ENCODE data around the gene ZNF492.

ZNF492 gene

GRCh38 chr19:22617614-22618320 lies 16.4 kb upstream of the ZNF492 start:
- H3K4me1 ChIP-seq (ENCODE audit: control insufficient read depth, insufficient read depth, low read length, poor library complexity, severe bottlenecking), result no peaks in the 10 kb centered on the region
- no peak for DNase-seq
- H3K27ac ChIP-seq (ENCODE audit: insufficient read depth, low read length, poor library complexity, severe bottlenecking), result no peak overlapping the region
- no peaks in the 10 kb centered on the region for H3K36me3 ChIP-seq (ENCODE audit: control insufficient read depth, insufficient read depth, low read length)
- no peaks in the 10 kb centered on the region for H3K9me3 ChIP-seq (ENCODE audit: control insufficient read depth, low read length)
- no peak overlapping the region for H3K4me3 ChIP-seq (ENCODE audit: insufficient read depth, low read depth, low read length, poor library complexity, severe bottlenecking)
- no peaks in the 10 kb centered on the region for H3K27me3 ChIP-seq (replicated peaks; ENCODE audit: control insufficient read depth, insufficient read depth, low read length, poor library complexity, severe bottlenecking)

GRCh38 chr19:22619371-22619770 lies 14.8 kb upstream of the ZNF492 start:
- H3K4me1 ChIP-seq (ENCODE audit: control insufficient read depth, insufficient read depth, low read length, poor library complexity, severe bottlenecking), result no peaks in the 10 kb centered on the region
- H3K27me3 ChIP-seq (replicated peaks; ENCODE audit: control insufficient read depth, insufficient read depth, low read length, poor library complexity, severe bottlenecking), result no peaks in the 10 kb centered on the region
- no peaks in the 10 kb centered on the region for H3K36me3 ChIP-seq (ENCODE audit: control insufficient read depth, insufficient read depth, low read length)
- H3K9me3 ChIP-seq (ENCODE audit: control insufficient read depth, low read length), result no peaks in the 10 kb centered on the region
- no peak for DNase-seq
- H3K4me3 ChIP-seq (ENCODE audit: insufficient read depth, low read depth, low read length, poor library complexity, severe bottlenecking), result no peak overlapping the region
- H3K27ac ChIP-seq (ENCODE audit: insufficient read depth, low read length, poor library complexity, severe bottlenecking), result no peak overlapping the region

GRCh38 chr19:22619932-22620331 lies 14.2 kb upstream of the ZNF492 start:
- Histone ChIP-seq H3K4me3 (ENCODE audit: insufficient read depth, low read depth, low read length, poor library complexity, severe bottlenecking) (no peak overlapping the region), H3K4me1 (ENCODE audit: control insufficient read depth, insufficient read depth, low read length, poor library complexity, severe bottlenecking) (no peaks in the 10 kb centered on the region), H3K27me3 (replicated peaks; ENCODE audit: control insufficient read depth, insufficient read depth, low read length, poor library complexity, severe bottlenecking) (no peaks in the 10 kb centered on the region), H3K36me3 (ENCODE audit: control insufficient read depth, insufficient read depth, low read length) (no peaks in the 10 kb centered on the region), H3K9me3 (ENCODE audit: control insufficient read depth, low read length) (no peaks in the 10 kb centered on the region), H3K27ac (ENCODE audit: insufficient read depth, low read length, poor library complexity, severe bottlenecking) (no peak overlapping the region)
- no peak for DNase-seq

- H3K9me3 ChIP-seq (ENCODE audit: control insufficient read depth, low read length), result no peaks in the 10 kb centered on the region
- no peaks in the 10 kb centered on the region for H3K4me1 ChIP-seq (ENCODE audit: control insufficient read depth, insufficient read depth, low read length, poor library complexity, severe bottlenecking)
- no peak overlapping the region for H3K4me3 ChIP-seq (ENCODE audit: insufficient read depth, low read depth, low read length, poor library complexity, severe bottlenecking)
- H3K36me3 ChIP-seq (ENCODE audit: control insufficient read depth, insufficient read depth, low read length), result no peaks in the 10 kb centered on the region
- H3K27me3 ChIP-seq (replicated peaks; ENCODE audit: control insufficient read depth, insufficient read depth, low read length, poor library complexity, severe bottlenecking), result no peaks in the 10 kb centered on the region
- DNase-seq, result no peak
- H3K27ac ChIP-seq (ENCODE audit: insufficient read depth, low read length, poor library complexity, severe bottlenecking), result no peak overlapping the region
These were observed 13.7 kb upstream of the ZNF492 start for GRCh38 chr19:22620401-22620800.

GRCh38 chr19:22620912-22621311 lies 13.2 kb upstream of the ZNF492 start:
- H3K9me3 ChIP-seq (ENCODE audit: control insufficient read depth, low read length), result no peaks in the 10 kb centered on the region
- DNase-seq, result no peak
- H3K4me3 ChIP-seq (ENCODE audit: insufficient read depth, low read depth, low read length, poor library complexity, severe bottlenecking), result no peak overlapping the region
- no peaks in the 10 kb centered on the region for H3K4me1 ChIP-seq (ENCODE audit: control insufficient read depth, insufficient read depth, low read length, poor library complexity, severe bottlenecking)
- no peaks in the 10 kb centered on the region for H3K27me3 ChIP-seq (replicated peaks; ENCODE audit: control insufficient read depth, insufficient read depth, low read length, poor library complexity, severe bottlenecking)
- no peaks in the 10 kb centered on the region for H3K36me3 ChIP-seq (ENCODE audit: control insufficient read depth, insufficient read depth, low read length)
- H3K27ac ChIP-seq (ENCODE audit: insufficient read depth, low read length, poor library complexity, severe bottlenecking), result no peak overlapping the region

GRCh38 chr19:22622020-22622419 lies 12.1 kb upstream of the ZNF492 start:
- DNase-seq, result no peak
- Histone ChIP-seq H3K4me3 (ENCODE audit: insufficient read depth, low read depth, low read length, poor library complexity, severe bottlenecking) (no peak overlapping the region), H3K27ac (ENCODE audit: insufficient read depth, low read length, poor library complexity, severe bottlenecking) (no peak overlapping the region), H3K36me3 (ENCODE audit: control insufficient read depth, insufficient read depth, low read length) (no peaks in the 10 kb centered on the region), H3K27me3 (replicated peaks; ENCODE audit: control insufficient read depth, insufficient read depth, low read length, poor library complexity, severe bottlenecking) (no peaks in the 10 kb centered on the region), H3K9me3 (ENCODE audit: control insufficient read depth, low read length) (no peaks in the 10 kb centered on the region), H3K4me1 (ENCODE audit: control insufficient read depth, insufficient read depth, low read length, poor library complexity, severe bottlenecking) (no peaks in the 10 kb centered on the region)

- no peaks in the 10 kb centered on the region for H3K36me3 ChIP-seq (ENCODE audit: control insufficient read depth, insufficient read depth, low read length)
- no peaks in the 10 kb centered on the region for H3K27me3 ChIP-seq (replicated peaks; ENCODE audit: control insufficient read depth, insufficient read depth, low read length, poor library complexity, severe bottlenecking)
- no peak overlapping the region for H3K4me3 ChIP-seq (ENCODE audit: insufficient read depth, low read depth, low read length, poor library complexity, severe bottlenecking)
- H3K9me3 ChIP-seq (ENCODE audit: control insufficient read depth, low read length), result no peaks in the 10 kb centered on the region
- H3K4me1 ChIP-seq (ENCODE audit: control insufficient read depth, insufficient read depth, low read length, poor library complexity, severe bottlenecking), result no peaks in the 10 kb centered on the region
- DNase-seq, result no peak
- H3K27ac ChIP-seq (ENCODE audit: insufficient read depth, low read length, poor library complexity, severe bottlenecking), result no peak overlapping the region
These were observed 11.0 kb upstream of the ZNF492 start for GRCh38 chr19:22622901-22623840.

- Histone ChIP-seq H3K4me1 (ENCODE audit: control insufficient read depth, insufficient read depth, low read length, poor library complexity, severe bottlenecking) (no peaks in the 10 kb centered on the region), H3K27ac (ENCODE audit: insufficient read depth, low read length, poor library complexity, severe bottlenecking) (no peak overlapping the region), H3K4me3 (ENCODE audit: insufficient read depth, low read depth, low read length, poor library complexity, severe bottlenecking) (no peak overlapping the region), H3K9me3 (ENCODE audit: control insufficient read depth, low read length) (no peaks in the 10 kb centered on the region), H3K36me3 (ENCODE audit: control insufficient read depth, insufficient read depth, low read length) (no peaks in the 10 kb centered on the region), H3K27me3 (replicated peaks; ENCODE audit: control insufficient read depth, insufficient read depth, low read length, poor library complexity, severe bottlenecking) (no peaks in the 10 kb centered on the region)
- DNase-seq, result no peak
These were observed 10.3 kb upstream of the ZNF492 start for GRCh38 chr19:22623841-22624221.

- H3K27ac ChIP-seq (ENCODE audit: insufficient read depth, low read length, poor library complexity, severe bottlenecking), result no peak overlapping the region
- H3K4me3 ChIP-seq (ENCODE audit: insufficient read depth, low read depth, low read length, poor library complexity, severe bottlenecking), result no peak overlapping the region
- H3K36me3 ChIP-seq (ENCODE audit: control insufficient read depth, insufficient read depth, low read length), result no peaks in the 10 kb centered on the region
- DNase-seq, result no peak
- no peaks in the 10 kb centered on the region for H3K4me1 ChIP-seq (ENCODE audit: control insufficient read depth, insufficient read depth, low read length, poor library complexity, severe bottlenecking)
- no peaks in the 10 kb centered on the region for H3K27me3 ChIP-seq (replicated peaks; ENCODE audit: control insufficient read depth, insufficient read depth, low read length, poor library complexity, severe bottlenecking)
- no peaks in the 10 kb centered on the region for H3K9me3 ChIP-seq (ENCODE audit: control insufficient read depth, low read length)
These were observed 8.7 kb upstream of the ZNF492 start for GRCh38 chr19:22625266-22626035.
